Measurements from ENCODE around the gene LRBA.

- TF ChIP-seq EZH2 (optimal IDR thresholded peaks at IDR 0.05; ENCODE audit: low read depth, low read length) (no peak), CTCF (IDR thresholded peaks at IDR 0.05; ENCODE audit: low read length) (no peak), EZH2phosphoT487 (IDR thresholded peaks at IDR 0.05; ENCODE audit: low read length) (no peak)
Measured at GRCh38 chr4:150722908-150723362, 292.1 kb downstream of the LRBA start.

Measured in MM.1S (cell line).